H9 (cell line): ENCODE data around the gene TAF13. TPM values are rescaled to one million over a fixed set of nuclear protein-coding genes. Genes with fewer than 3 reads are reported as not detected.

Source experiments
- DNase-seq: peaks from one replicate; pipeline ENCODE4 v3.0.0-alpha.2; 2017
- H2AFZ ChIP-seq: one replicate; pipeline ENCODE4 v1.6.1; 2013; ENCODE audit warnings: mild to moderate bottlenecking, low read length, control low read depth, moderate library complexity
- H2AK5ac ChIP-seq: 2 replicates; pipeline ENCODE4 v1.6.1; 2013; ENCODE audit warnings: low read length, control low read depth, mixed read lengths; ENCODE audit not compliant: insufficient read length
- H2BK120ac ChIP-seq: one replicate; pipeline ENCODE4 v1.6.1; 2013; ENCODE audit warnings: low read depth, mild to moderate bottlenecking, low read length, control low read depth, inconsistent platforms; ENCODE audit not compliant: poor library complexity, severe bottlenecking
- H2BK12ac ChIP-seq: 2 replicates; pipeline ENCODE4 v1.6.1; 2013; ENCODE audit warnings: low read length, control low read depth, mixed read lengths, low read depth; ENCODE audit not compliant: insufficient read length
- H2BK15ac ChIP-seq: 2 replicates; pipeline ENCODE4 v1.6.1; 2013; ENCODE audit warnings: low read depth, low read length, control low read depth
- H2BK20ac ChIP-seq: one replicate; pipeline ENCODE4 v1.6.1; 2013; ENCODE audit warnings: low read depth, mild to moderate bottlenecking, low read length, control low read depth, inconsistent platforms; ENCODE audit not compliant: poor library complexity, severe bottlenecking
- H2BK5ac ChIP-seq: 2 replicates; pipeline ENCODE4 v1.6.1; 2013; ENCODE audit warnings: low read length, control low read depth, mixed read lengths; ENCODE audit not compliant: insufficient read length
- H3K14ac ChIP-seq: 2 replicates; pipeline ENCODE4 v1.6.1; 2013; ENCODE audit warnings: low read length, control low read depth; ENCODE audit not compliant: insufficient read depth
- H3K18ac ChIP-seq: 2 replicates; pipeline ENCODE4 v1.6.1; 2013; ENCODE audit warnings: low read depth, mild to moderate bottlenecking, mixed read lengths, low read length, control low read depth; ENCODE audit not compliant: insufficient read length
- H3K23ac ChIP-seq: 2 replicates; pipeline ENCODE4 v1.6.1; 2013; ENCODE audit warnings: low read length, control low read depth, mixed read lengths, low read depth; ENCODE audit not compliant: insufficient read length
- H3K23me2 ChIP-seq: 2 replicates; pipeline ENCODE4 v1.6.1; 2013; ENCODE audit warnings: low read depth, mild to moderate bottlenecking, mixed read lengths, low read length, control low read depth; ENCODE audit not compliant: insufficient read length, poor library complexity, severe bottlenecking
- H3K27ac ChIP-seq: 2 replicates; pipeline ENCODE4 v1.5.1; 2013; ENCODE audit warnings: low read length, control low read depth, mixed read lengths, low read depth; ENCODE audit not compliant: insufficient read length
- H3K27me3 ChIP-seq: 2 replicates; pipeline ENCODE4 v1.6.1; 2013; ENCODE audit warnings: low read length, control low read depth, inconsistent platforms; ENCODE audit not compliant: insufficient read depth
- H3K4ac ChIP-seq: 2 replicates; pipeline ENCODE4 v1.6.1; 2013; ENCODE audit warnings: low read depth, mild to moderate bottlenecking, control low read depth, inconsistent platforms, low read length, moderate library complexity
- H3K4me1 ChIP-seq: 2 replicates; pipeline ENCODE4 v1.6.1; 2013; ENCODE audit warnings: low read length, control low read depth, inconsistent platforms; ENCODE audit not compliant: insufficient read depth
- H3K4me2 ChIP-seq: 2 replicates; pipeline ENCODE4 v1.6.1; 2013; ENCODE audit warnings: low read length, control low read depth, mixed read lengths; ENCODE audit not compliant: insufficient read length, insufficient read depth
- H3K56ac ChIP-seq: 2 replicates; pipeline ENCODE4 v1.6.1; 2013; ENCODE audit warnings: low read depth, mild to moderate bottlenecking, mixed read lengths, low read length, control low read depth; ENCODE audit not compliant: insufficient read length
- H3K79me1 ChIP-seq: 2 replicates; pipeline ENCODE4 v1.6.1; 2013; ENCODE audit warnings: low read depth, mild to moderate bottlenecking, moderate library complexity, low read length, control low read depth, inconsistent platforms; ENCODE audit not compliant: insufficient read depth, poor library complexity, severe bottlenecking
- H3K79me2 ChIP-seq: 2 replicates; pipeline ENCODE4 v1.6.1; 2013; ENCODE audit warnings: low read length, control low read depth, inconsistent platforms; ENCODE audit not compliant: insufficient read depth
- H3K9ac ChIP-seq: 2 replicates; pipeline ENCODE4 v1.6.1; 2013; ENCODE audit warnings: low read length, control low read depth, mixed read lengths; ENCODE audit not compliant: insufficient read length; ENCODE audit errors: extremely low read depth
- H3K9me3 ChIP-seq: one replicate; pipeline ENCODE4 v1.6.1; 2013; ENCODE audit warnings: low read depth, low read length, inconsistent platforms; ENCODE audit not compliant: control insufficient read depth
- H3T11ph ChIP-seq: one replicate; pipeline ENCODE4 v1.6.1; 2013; ENCODE audit warnings: mild to moderate bottlenecking, low read length, control low read depth, inconsistent platforms
- H4K20me1 ChIP-seq: one replicate; pipeline ENCODE4 v1.6.1; 2013; ENCODE audit not compliant: control insufficient read depth, insufficient read length, insufficient read depth
- H4K5ac ChIP-seq: 2 replicates; pipeline ENCODE4 v1.6.1; 2013; ENCODE audit warnings: low read depth, mild to moderate bottlenecking, mixed read lengths, low read length, control low read depth; ENCODE audit not compliant: insufficient read length
- H4K8ac ChIP-seq: replicated peaks from 2 replicates; pipeline ENCODE4 v1.6.1; 2013; ENCODE audit warnings: low read length, control low read depth, mixed read lengths, low read depth; ENCODE audit not compliant: insufficient read length
- H4K91ac ChIP-seq: 2 replicates; pipeline ENCODE4 v1.6.1; 2013; ENCODE audit warnings: low read depth, mild to moderate bottlenecking, moderate library complexity, mixed read lengths, low read length, control low read depth; ENCODE audit not compliant: insufficient read length
- H3K27ac Mint-ChIP-seq, 3 experiments: 2 replicates in 2 of 3; 3 replicates in 1 of 3; pipeline ENCODE4 v1.8.0; 2020 to 2021; ENCODE audit warnings: mixed read lengths in 3 of 3, mild to moderate bottlenecking in 1 of 3, moderate library complexity in 1 of 3
- H3K27me3 Mint-ChIP-seq: 2 replicates; pipeline ENCODE4 v1.8.0; 2021; ENCODE audit warnings: low read depth, mild to moderate bottlenecking, moderate library complexity, mixed read lengths
- H3K36me3 Mint-ChIP-seq, 3 experiments: 2 replicates in 2 of 3; 3 replicates in 1 of 3; pipeline ENCODE4 v1.8.0; 2020 to 2021; ENCODE audit warnings: low read depth in 3 of 3, mixed read lengths in 3 of 3; ENCODE audit not compliant: insufficient read depth in 1 of 3
- H3K4me1 Mint-ChIP-seq, 2 experiments: 2 replicates each; pipeline ENCODE4 v1.8.0; 2020; ENCODE audit warnings: mixed read lengths in 2 of 2
- H3K4me3 Mint-ChIP-seq, 2 experiments: 2 replicates in 1 of 2; 3 replicates in 1 of 2; pipeline ENCODE4 v1.8.0; 2020 to 2021; ENCODE audit warnings: mild to moderate bottlenecking in 2 of 2, mixed read lengths in 2 of 2, moderate library complexity in 1 of 2
- H3K9me3 Mint-ChIP-seq, 2 experiments: 2 replicates in 1 of 2; 3 replicates in 1 of 2; pipeline ENCODE4 v1.8.0; 2020; ENCODE audit warnings: mild to moderate bottlenecking in 2 of 2, mixed read lengths in 2 of 2, moderate library complexity in 1 of 2
- CTCF ChIP-seq: fragments of 200-600 bp; sonication (generic); conservative IDR thresholded peaks from 3 replicates; pipeline ENCODE4 v1.8.0; 2021; ENCODE audit warnings: antibody characterized with exemption, mild to moderate bottlenecking
- WGBS: extraction: QIAGEN DNeasy Blood & Tissue Kit; methylation state at CpG from one replicate; pipeline ENCODE4 v1.1.7; 2013; ENCODE audit warnings: missing lambda C conversion rate, low lambda C conversion rate, mixed read lengths; ENCODE audit not compliant: insufficient read length; ENCODE audit errors: extremely low coverage; 5-methylcytosine and 5-hydroxymethylcytosine counted together
- total RNA-seq: library from RNA; stranded (reverse); gene quantifications from 2 replicates; pipeline ENCODE4 v1.2.1, GENCODE V29; 2021

TAF13 gene
- total RNA-seq, 1 experiment from 2014 or later = 50.9 TPM

- Histone ChIP-seq H4K5ac (no peak overlapping the region), H3K4me2 (no peak overlapping the region), H4K20me1 (no peaks in the 10 kb centered on the region), H2BK12ac (no peak overlapping the region), H2AFZ (no peak overlapping the region), H4K91ac (no peak overlapping the region), H3K27me3 (no peaks in the 10 kb centered on the region), H2BK120ac (no peak overlapping the region), H2BK5ac (no peak overlapping the region), H2AK5ac (no peak overlapping the region), H4K8ac (no peak overlapping the region), H3K9me3 (no peaks in the 10 kb centered on the region), H3K23me2 (no peaks in the 10 kb centered on the region), H3K56ac (no peak overlapping the region), H3K9ac (no peak overlapping the region), H3K18ac (no peak overlapping the region), H3K79me1 (no peaks in the 10 kb centered on the region), H2BK15ac (no peak overlapping the region), H3K4me1 (no peaks in the 10 kb centered on the region), H3K79me2 (no peaks in the 10 kb centered on the region), H3K14ac (no peak overlapping the region), H3T11ph (no peak overlapping the region), H2BK20ac (no peak overlapping the region), H3K4ac (no peak overlapping the region), H3K23ac (no peak overlapping the region), H3K27ac (no peak overlapping the region)
- no CpG with 5 or more reads among the region's 7 CpGs for WGBS
- no peak overlapping the region for H3K27ac Mint-ChIP-seq
- H3K36me3 Mint-ChIP-seq = no peaks in the 10 kb centered on the region
- no peak for TF ChIP-seq CTCF
- 0 out of 2 replicates have a peak, but pooled peaks cover 1% of the 10 kb centered on the region for H3K27me3 Mint-ChIP-seq
- H3K4me3 Mint-ChIP-seq = no peak overlapping the region
- H3K4me1 Mint-ChIP-seq = no peaks in the 10 kb centered on the region
- H3K9me3 Mint-ChIP-seq = peaks cover 4 to 5% of the 10 kb centered on the region in 2 experiments; a peak in 4 of 5 replicates
- DNase-seq = no peak
These were observed 25.4 kb downstream of the TAF13 start for GRCh38 chr1:109050228-109050995.
